Measurements from ENCODE around the gene AKT2.

The AKT2 gene

DNA sequence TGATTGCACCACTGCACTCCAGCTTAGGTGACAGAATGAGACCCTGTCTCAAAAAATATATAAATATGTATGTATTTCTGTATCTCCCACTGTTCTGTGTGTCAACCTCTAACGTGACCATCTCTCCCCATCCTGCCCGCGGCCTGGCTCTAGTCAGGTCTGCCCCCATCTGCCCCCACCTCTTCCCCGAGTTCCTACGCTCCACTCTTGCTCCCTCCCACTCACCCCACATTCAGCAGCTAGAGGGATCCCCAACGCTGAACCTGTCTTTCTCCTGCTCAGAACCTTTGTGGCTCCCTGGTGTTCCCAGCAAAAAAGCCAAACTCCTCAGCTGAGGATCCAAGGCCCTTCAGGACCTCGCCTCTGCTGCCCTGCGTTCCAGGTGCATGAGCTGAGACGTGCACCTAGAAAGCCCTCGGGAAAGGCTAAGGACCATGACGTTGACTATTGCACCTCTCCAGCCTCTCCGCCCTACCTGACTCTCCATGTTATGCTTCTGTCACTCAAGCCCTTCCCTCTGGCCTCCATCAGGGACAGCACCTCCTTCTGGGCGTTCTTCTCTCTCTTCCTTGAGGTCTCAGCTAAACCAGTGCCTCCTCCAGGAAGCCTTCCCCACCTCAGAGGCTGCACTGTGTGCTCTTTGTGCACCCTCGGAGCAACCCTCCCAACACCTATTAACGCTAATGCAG is 18.1 kb downstream of the AKT2 start:
- no peak overlapping the region for H3K4me3 ChIP-seq (ENCODE audit: low read length)
- no peak for DNase-seq (ENCODE audit: low read depth)
- TF ChIP-seq, protein P1, sequence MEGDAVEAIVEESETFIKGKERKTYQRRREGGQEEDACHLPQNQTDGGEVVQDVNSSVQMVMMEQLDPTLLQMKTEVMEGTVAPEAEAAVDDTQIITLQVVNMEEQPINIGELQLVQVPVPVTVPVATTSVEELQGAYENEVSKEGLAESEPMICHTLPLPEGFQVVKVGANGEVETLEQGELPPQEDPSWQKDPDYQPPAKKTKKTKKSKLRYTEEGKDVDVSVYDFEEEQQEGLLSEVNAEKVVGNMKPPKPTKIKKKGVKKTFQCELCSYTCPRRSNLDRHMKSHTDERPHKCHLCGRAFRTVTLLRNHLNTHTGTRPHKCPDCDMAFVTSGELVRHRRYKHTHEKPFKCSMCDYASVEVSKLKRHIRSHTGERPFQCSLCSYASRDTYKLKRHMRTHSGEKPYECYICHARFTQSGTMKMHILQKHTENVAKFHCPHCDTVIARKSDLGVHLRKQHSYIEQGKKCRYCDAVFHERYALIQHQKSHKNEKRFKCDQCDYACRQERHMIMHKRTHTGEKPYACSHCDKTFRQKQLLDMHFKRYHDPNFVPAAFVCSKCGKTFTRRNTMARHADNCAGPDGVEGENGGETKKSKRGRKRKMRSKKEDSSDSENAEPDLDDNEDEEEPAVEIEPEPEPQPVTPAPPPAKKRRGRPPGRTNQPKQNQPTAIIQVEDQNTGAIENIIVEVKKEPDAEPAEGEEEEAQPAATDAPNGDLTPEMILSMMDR (IDR thresholded peaks at IDR 0.05; ENCODE audit: insufficient read depth, low read depth, low read length, missing control alignments): no peak

DNA sequence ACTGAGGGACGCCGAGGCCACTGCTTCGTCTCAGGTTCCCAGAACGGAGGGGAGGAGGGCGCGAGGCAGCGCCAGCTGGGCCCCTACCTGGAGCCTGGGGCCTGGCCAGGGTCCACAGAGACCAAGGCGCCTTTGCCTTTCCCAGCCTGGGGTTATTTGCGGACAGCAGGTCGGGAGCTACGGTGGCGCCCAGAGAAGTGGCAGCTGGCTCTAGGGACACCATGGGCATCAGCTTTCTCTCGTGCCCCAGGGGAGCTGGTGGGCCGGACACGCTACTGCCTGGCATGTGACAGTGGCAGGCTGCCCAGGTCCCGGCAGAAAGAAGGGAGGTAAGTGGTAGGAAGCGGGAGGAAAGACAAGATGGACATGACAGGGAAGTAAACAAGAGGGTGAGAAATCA is 19.0 kb downstream of the AKT2 start:
- no peak for DNase-seq (ENCODE audit: low read depth)
- H3K4me3 ChIP-seq (ENCODE audit: low read length): no peak overlapping the region
- TF ChIP-seq, protein P1 (IDR thresholded peaks at IDR 0.05; ENCODE audit: insufficient read depth, low read depth, low read length, missing control alignments): no peak

DNA sequence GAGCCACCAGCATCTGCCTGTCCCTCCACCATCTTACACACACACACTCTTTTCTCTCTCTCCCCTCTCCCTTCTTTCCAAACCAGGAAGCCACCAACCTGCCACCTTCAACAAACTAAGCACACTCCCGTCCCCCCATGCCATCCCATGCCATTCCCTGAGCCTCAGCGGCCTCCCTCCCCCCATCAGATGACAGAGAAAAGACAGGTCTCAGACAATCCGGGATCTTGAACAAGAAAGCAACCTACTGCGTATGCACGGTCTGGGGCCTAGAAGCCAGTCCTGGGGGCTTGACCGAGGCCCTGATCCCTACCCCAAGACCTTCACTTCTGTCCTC is 19.4 kb downstream of the AKT2 start:
- TF ChIP-seq, protein P1 (IDR thresholded peaks at IDR 0.05; ENCODE audit: insufficient read depth, low read depth, low read length, missing control alignments): no peak
- H3K4me3 ChIP-seq (ENCODE audit: low read length): no peak overlapping the region
- no peak for DNase-seq (ENCODE audit: low read depth)

DNA sequence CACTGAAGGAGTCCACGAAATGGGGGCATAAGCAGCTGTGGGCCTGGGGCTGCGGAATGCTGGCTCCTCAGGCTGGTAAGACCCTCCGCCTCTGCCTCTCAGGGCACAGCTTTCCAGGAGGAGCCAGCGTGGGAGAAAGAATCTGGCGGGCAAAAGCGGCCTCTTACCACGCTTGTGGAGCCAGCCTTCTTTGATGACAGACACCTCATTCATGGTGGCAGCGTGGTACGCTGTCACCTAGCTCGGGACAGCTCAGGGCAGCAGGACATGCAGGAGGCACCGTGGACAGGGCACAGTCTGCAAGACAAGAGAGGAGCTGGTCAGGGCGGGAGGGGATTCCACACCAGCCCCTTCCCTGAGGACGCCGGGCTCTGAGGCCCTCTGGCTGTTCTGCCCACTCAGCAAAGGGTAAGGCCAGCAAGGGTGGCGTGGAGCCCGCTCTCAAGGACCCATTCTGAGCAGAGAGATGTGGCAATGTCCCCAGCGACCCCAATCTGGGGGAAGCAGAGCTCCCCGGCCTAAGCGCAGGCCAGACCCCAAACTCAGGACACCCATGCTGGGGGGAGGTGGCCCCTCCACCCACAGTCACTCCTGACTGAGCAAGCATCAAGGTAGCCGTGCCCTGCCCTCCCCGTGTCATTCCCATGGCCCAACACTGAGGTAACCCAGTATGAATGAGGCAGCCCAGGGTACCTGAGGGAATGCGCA is 19.9 kb downstream of the AKT2 start:
- TF ChIP-seq, protein P1 (IDR thresholded peaks at IDR 0.05; ENCODE audit: insufficient read depth, low read depth, low read length, missing control alignments): no peak
- no peak overlapping the region for H3K4me3 ChIP-seq (ENCODE audit: low read length)
- DNase-seq (ENCODE audit: low read depth): no peak

DNA sequence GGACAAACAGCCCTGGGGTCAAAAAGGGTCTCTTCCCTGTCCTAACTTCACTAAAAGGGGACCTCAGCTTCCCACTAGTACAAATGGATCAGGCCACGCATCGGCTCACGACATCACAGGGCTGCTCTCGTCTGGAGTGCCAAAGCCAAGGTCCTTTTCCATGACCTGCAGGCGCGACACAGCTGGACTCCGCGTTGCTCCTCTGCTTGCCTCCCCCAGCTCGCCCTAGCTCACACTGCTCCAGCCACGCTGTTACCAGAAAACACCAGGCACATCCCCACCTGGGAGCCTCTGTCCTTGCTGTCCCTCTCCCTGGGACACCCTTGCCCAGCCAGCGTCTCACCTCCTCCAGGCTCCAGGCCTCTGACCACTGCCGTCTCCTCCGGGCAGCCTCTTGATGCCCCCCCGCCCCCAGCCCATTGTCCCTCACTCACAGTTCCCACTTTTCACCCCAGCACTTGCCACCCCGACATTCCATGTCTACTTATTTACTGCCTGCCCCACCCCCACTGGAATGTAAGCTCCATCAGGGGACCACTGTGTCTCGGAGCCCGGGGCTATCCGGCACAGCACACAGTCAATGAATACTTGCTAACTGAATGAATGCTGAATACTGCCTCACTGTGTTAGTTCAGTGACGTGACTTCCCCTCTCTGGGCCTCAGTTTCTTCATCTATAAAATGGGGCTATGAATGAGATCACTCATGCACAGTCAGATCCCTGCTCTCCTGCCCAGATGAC is 20.7 kb downstream of the AKT2 start:
- TF ChIP-seq, protein P1 (IDR thresholded peaks at IDR 0.05; ENCODE audit: insufficient read depth, low read depth, low read length, missing control alignments): no peak

DNA sequence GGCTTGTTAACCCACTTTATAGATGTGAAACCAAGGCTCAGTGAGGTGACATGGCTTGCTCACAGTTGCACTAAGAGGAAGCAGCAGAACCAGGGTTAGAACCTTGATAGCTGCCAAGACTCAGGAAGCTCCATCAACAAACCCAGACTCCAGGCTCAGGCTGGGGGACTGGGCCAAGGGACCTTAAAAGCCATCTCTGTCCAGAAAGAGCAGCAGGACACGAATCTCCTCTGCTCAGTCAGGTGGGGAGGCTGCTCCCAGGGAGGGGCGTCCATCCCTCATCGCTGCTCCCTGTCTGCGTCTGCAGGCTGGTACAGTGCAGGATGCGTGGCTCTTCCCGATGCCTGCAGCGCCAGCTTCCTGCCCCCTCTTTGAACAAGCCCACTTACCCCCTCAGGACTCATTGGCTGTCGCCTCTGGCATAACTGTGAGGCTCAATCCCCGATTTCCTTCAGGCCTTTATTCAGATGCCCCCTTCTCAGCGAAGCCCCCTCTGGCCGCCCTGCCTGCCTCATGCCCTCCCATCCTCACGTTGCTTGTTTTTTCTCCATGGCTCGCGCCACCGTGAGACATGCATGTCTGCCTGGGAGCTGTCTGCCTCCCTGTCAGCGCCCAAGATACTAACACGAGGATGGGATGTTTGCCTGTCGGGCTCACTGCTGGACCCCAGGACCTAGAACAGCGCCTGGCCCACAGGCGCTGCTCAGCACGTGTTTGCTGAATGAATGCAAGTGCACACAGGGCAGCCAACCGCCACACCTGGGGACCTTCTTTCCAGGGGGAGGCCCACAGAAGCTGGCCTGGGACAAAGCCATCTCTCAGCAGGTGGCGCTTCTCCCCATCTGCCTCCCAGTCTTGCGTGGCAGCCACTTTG is 21.5 kb downstream of the AKT2 start:
- DNase-seq (ENCODE audit: low read depth): no peak
- H3K4me3 ChIP-seq (ENCODE audit: low read length): no peak overlapping the region
- TF ChIP-seq, protein P1 (IDR thresholded peaks at IDR 0.05; ENCODE audit: insufficient read depth, low read depth, low read length, missing control alignments): no peak

More for the DNA sequence above, 20.7 kb downstream of the AKT2 start:
- H3K4me3 ChIP-seq (ENCODE audit: low read length): no peak overlapping the region
- no peak for DNase-seq (ENCODE audit: low read depth)
